Transverse colon (tissue), 4 donors: Measurements from ENCODE around the gene ACKR3. TPM values are rescaled to one million over a fixed set of nuclear protein-coding genes. Genes with fewer than 3 reads are reported as not detected.

Source experiments
- DNase-seq: peaks from one replicate; pipeline ENCODE4 v3.0.0-alpha.2; 2019
- H3K27ac ChIP-seq, 4 donors: fragments of 200-600 bp; sonication (generic); 2 replicates each; pipeline ENCODE4 v1.5.1; 2016 to 2018; ENCODE audit warnings: inconsistent platforms in 4 of 4
- H3K27me3 ChIP-seq: fragments of 200-600 bp; sonication (generic); 2 replicates; pipeline ENCODE4 v1.5.1; 2017; ENCODE audit warnings: inconsistent platforms
- H3K36me3 ChIP-seq, 4 donors: fragments of 200-600 bp; sonication (generic); 2 replicates each; pipeline ENCODE4 v1.5.1; 2017 to 2019; ENCODE audit warnings: inconsistent platforms in 4 of 4
- H3K4me1 ChIP-seq, 4 donors: fragments of 200-600 bp; sonication (generic); 2 replicates each; pipeline ENCODE4 v1.5.1; 2017 to 2020; ENCODE audit warnings: inconsistent platforms in 4 of 4
- H3K4me3 ChIP-seq, 4 donors: fragments of 200-600 bp; sonication (generic); 1 replicate in 1 of 4; 2 replicates in 3 of 4; pipeline versions ENCODE4 v1.5.1 to v1.6.1; 2017 to 2019; ENCODE audit warnings: inconsistent platforms in 4 of 4
- H3K9me3 ChIP-seq, 2 donors: fragments of 200-600 bp; sonication (generic); 2 replicates each; pipeline ENCODE4 v1.5.1; 2017 to 2019; ENCODE audit warnings: inconsistent platforms in 2 of 2
- EP300 ChIP-seq: sonication (generic); formaldehyde crosslinking; IDR thresholded peaks from one replicate; pipeline ENCODE4 v1.6.1; 2017; ENCODE audit warnings: antibody characterized with exemption, low read depth
- POLR2A ChIP-seq: fragments of 450-650 bp; IDR thresholded peaks from one replicate; pipeline ENCODE4 v1.6.1; 2016; ENCODE audit warnings: antibody characterized with exemption, mild to moderate bottlenecking, moderate library complexity
- POLR2AphosphoS5 ChIP-seq, 3 donors: sonication (generic); formaldehyde crosslinking; IDR thresholded peaks; one replicate each; pipeline ENCODE4 v1.6.1; 2016; ENCODE audit warnings: antibody characterized with exemption in 3 of 3
- WGBS, 2 donors: methylation state at CpG; one replicate each; pipeline ENCODE4 v1.1.5; 2018; ENCODE audit warnings: low coverage in 1 of 2; 5-methylcytosine and 5-hydroxymethylcytosine counted together
- in situ Hi-C, 4 donors: fragments of 200-750 bp; cut with MboI; loops; one replicate each; pipeline versions ENCODE4 v1.15.0 to v1.15.1; 2017; ENCODE audit warnings: low sequenced_read_pairs in 3 of 4, low pct_ligation_motif_present in 1 of 4, low pct_unique_long_range_greater_than_20kb in 1 of 4
- intact Hi-C: fragments of 100-400 bp; cut with DNase I; formaldehyde crosslinking; loops from one replicate; pipeline ENCODE4 v1.15.1; 2023; ENCODE audit warnings: low total_unique reads
- total RNA-seq, 4 donors: library from RNA; depleted of rRNA; stranded (reverse); fragments of >200 nt; gene quantifications; one replicate each; pipeline ENCODE4 v1.1.0, GENCODE V29; 2016
- TF ChIP-seq, protein P1 (sequence below), 5 experiments: fragments of 200-600 bp in 3 of 5; fragments of 450-650 bp in 2 of 5; sonication (generic) in 3 of 5; IDR thresholded peaks; 1 replicate in 2 of 5; 2 replicates in 3 of 5; pipeline ENCODE4 v1.5.1; 2016 to 2017; ENCODE audit warnings: antibody characterized with exemption in 5 of 5, inconsistent platforms in 3 of 5, mild to moderate bottlenecking in 2 of 5, moderate library complexity in 1 of 5

The ACKR3 gene
- total RNA-seq, 4 donors from 2014 or later, result 4.2 to 16.5 (median 7.7) TPM

DNA sequence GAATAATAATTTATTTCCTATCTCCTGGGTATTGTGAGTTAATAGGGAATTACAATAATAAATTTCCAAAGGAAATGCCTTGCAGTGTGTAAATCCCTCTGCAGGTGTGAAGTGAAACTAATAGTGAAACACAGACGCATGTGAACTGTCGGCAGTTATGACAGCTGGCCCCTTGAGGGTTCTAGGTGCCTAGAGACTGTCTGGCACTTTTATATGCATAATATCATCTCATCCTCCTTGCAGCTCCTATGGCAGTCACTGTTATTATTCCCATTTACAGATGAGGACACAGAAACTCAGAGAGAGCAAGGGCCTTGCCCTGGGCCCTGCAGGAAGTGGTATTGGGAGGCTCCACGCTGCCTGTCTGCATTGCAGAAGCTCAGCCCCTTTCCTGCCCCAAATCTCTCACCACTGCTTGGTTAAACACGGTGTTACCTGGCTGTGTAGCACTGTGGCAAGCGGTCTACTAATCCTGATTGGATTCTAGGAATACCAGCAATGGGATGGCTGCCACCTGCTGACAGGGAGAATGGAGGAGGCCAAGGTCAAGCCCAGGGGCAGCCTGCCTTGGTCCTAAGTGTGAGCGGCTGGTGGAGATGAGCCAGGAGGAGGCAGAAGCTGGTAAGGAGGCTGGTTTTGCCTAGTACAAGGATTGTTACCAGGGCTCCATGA is 32.8 kb upstream of the ACKR3 start:
- H3K27ac ChIP-seq, result peak overlapping the region in 2 of 4 donors; percentile 8 to 14
- H3K4me3 ChIP-seq, result no peak overlapping the region
- H3K27me3 ChIP-seq, result no peaks in the 10 kb centered on the region
- in situ Hi-C loops, result no loop called here
- intact Hi-C loops, result no loop called here
- 66% methylated on average over 6 of the region's 6 CpGs; no CpG with 5 or more reads in 1 of the 2 donors for WGBS, 2 donors
- TF ChIP-seq POLR2A, result no peak
- no peak for TF ChIP-seq POLR2AphosphoS5 (IDR thresholded peaks at IDR 0.05)
- TF ChIP-seq, protein P1, sequence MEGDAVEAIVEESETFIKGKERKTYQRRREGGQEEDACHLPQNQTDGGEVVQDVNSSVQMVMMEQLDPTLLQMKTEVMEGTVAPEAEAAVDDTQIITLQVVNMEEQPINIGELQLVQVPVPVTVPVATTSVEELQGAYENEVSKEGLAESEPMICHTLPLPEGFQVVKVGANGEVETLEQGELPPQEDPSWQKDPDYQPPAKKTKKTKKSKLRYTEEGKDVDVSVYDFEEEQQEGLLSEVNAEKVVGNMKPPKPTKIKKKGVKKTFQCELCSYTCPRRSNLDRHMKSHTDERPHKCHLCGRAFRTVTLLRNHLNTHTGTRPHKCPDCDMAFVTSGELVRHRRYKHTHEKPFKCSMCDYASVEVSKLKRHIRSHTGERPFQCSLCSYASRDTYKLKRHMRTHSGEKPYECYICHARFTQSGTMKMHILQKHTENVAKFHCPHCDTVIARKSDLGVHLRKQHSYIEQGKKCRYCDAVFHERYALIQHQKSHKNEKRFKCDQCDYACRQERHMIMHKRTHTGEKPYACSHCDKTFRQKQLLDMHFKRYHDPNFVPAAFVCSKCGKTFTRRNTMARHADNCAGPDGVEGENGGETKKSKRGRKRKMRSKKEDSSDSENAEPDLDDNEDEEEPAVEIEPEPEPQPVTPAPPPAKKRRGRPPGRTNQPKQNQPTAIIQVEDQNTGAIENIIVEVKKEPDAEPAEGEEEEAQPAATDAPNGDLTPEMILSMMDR (IDR thresholded peaks at IDR 0.05), result no peak
- TF ChIP-seq EP300, result no peak
- peak; percentile 30 for DNase-seq
- H3K4me1 ChIP-seq, result no peaks in the 10 kb centered on the region
- H3K36me3 ChIP-seq, result no peaks in the 10 kb centered on the region
- H3K9me3 ChIP-seq, result no peaks in the 10 kb centered on the region

DNA sequence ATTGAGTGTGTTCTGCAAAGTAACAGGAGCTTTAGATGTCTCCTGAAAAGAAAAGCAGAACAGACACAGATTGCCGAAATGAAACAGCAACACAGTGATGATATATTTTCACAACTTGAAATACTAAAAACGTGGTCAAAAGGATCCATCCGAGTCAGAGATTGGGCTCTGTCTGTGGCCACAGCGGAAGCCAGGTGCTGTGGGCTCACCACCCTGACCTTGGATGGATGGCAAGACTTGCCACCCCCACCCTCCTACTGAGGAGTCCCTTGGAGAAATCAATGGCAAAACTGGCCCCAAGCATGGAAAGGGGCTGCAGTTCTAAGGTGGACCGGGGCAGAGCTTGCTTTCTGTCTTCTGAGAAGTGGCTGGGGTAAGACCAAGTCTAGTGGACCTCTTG is 31.4 kb upstream of the ACKR3 start:
- Histone ChIP-seq H3K4me3 (peak overlapping the region in 1 of 4 donors; percentile 14), H3K4me1 (no peaks in the 10 kb centered on the region), H3K27ac (peak overlapping the region in 1 of 4 donors; percentile 33), H3K36me3 (no peaks in the 10 kb centered on the region), H3K9me3 (no peaks in the 10 kb centered on the region), H3K27me3 (no peaks in the 10 kb centered on the region)
- no peak for DNase-seq
- in situ Hi-C loops (no loop called here), intact Hi-C loops (no loop called here)
- no peak for TF ChIP-seq EP300
- TF ChIP-seq, protein P1 (IDR thresholded peaks at IDR 0.05), result no peak
- TF ChIP-seq POLR2A, result no peak
- TF ChIP-seq POLR2AphosphoS5 (IDR thresholded peaks at IDR 0.05), result no peak
- 50 to 62% methylated on average over 2 to 5 of the region's 5 CpGs for WGBS, 2 donors

DNA sequence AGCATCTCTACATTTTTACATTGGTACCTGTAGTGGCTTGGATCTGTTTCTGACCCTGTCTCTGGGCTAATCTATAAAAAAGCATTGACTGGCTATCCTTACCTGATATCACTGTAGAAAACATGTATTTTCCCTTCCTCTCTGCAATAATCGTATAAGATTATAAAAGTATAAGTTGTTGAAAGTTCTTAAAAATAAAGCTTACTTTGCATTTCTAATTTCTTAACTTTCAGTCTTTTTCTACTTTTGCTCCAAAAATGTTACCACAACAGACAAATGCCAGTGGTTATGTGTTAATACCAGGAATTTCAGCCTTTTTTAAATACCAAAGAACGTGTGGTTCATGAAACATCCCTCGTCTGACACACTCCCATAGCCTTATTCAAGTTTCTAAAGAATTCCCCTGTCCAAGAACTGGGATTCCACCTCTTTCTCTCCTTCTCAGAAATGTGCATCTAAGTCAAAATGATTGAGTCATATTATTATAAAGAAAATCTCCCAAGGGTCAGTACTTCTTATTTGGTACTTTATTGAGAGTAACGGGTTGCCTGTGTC is 28.5 kb upstream of the ACKR3 start:
- Histone ChIP-seq H3K27ac (no peak overlapping the region), H3K36me3 (no peaks in the 10 kb centered on the region), H3K27me3 (no peaks in the 10 kb centered on the region), H3K9me3 (no peaks in the 10 kb centered on the region), H3K4me1 (no peaks in the 10 kb centered on the region), H3K4me3 (no peak overlapping the region)
- in situ Hi-C loops (no loop called here), intact Hi-C loops (no loop called here)
- DNase-seq, result no peak
- TF ChIP-seq POLR2AphosphoS5 (IDR thresholded peaks at IDR 0.05), result no peak
- TF ChIP-seq, protein P1 (IDR thresholded peaks at IDR 0.05), result no peak
- no peak for TF ChIP-seq POLR2A
- no peak for TF ChIP-seq EP300
- 58 to 66% methylated on average over 4 of the region's 4 CpGs for WGBS, 2 donors

DNA sequence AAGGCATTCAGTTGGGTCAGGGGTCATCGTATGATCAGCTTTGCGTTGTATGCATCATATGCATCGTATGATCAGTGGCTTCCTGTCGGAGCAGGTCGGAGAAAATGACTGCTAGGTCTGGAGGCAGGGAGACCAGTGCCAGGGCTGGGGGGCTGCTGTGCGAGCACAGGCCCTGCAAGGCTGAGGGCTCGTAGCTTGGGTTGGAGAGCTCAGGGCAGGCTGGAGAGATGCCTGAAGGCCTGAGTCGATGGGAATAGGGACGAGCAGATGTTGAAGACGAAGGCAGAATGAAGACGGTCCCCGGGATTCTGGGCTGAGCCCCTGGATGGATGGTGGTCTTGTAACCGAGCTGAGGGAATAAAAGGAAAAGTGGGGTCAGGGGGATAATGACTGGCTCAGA is 25.3 kb upstream of the ACKR3 start:
- Histone ChIP-seq H3K36me3 (no peaks in the 10 kb centered on the region), H3K4me1 (peaks cover 0 to 4% (median 0%) of the 10 kb centered on the region in 4 donors), H3K27ac (no peak overlapping the region), H3K4me3 (no peak overlapping the region), H3K9me3 (no peaks in the 10 kb centered on the region), H3K27me3 (no peaks in the 10 kb centered on the region)
- intact Hi-C loops (no loop called here), in situ Hi-C loops (no loop called here)
- WGBS, 2 donors, result 82 to 93% methylated on average over 12 to 13 of the region's 13 CpGs
- DNase-seq, result no peak
- TF ChIP-seq, protein P1 (IDR thresholded peaks at IDR 0.05), result no peak
- no peak for TF ChIP-seq POLR2A
- no peak for TF ChIP-seq EP300
- TF ChIP-seq POLR2AphosphoS5 (IDR thresholded peaks at IDR 0.05), result no peak
